Thyroid gland (tissue), 4 donors: ENCODE results near the gene RBM15. TPM values are rescaled to one million over a fixed set of nuclear protein-coding genes. Genes with fewer than 3 reads are reported as not detected.

Source experiments
- DNase-seq, 2 donors: peaks; one replicate each; pipeline ENCODE4 v3.0.0-alpha.2; 2019
- H3K27ac ChIP-seq, 3 donors: fragments of 200-600 bp; sonication (generic); 1 replicate in 2 of 3; 2 replicates in 1 of 3; pipeline ENCODE4 v1.5.1; 2016 to 2019; ENCODE audit warnings: mild to moderate bottlenecking in 1 of 3, moderate library complexity in 1 of 3
- H3K27me3 ChIP-seq: fragments of 200-600 bp; sonication (generic); one replicate; pipeline ENCODE4 v1.5.1; 2019
- H3K36me3 ChIP-seq, 2 donors: fragments of 200-600 bp; sonication (generic); one replicate each; pipeline ENCODE4 v1.5.1; 2016 to 2019
- H3K4me1 ChIP-seq, 2 donors: fragments of 200-600 bp; sonication (generic); one replicate each; pipeline ENCODE4 v1.5.1; 2017 to 2019
- H3K4me3 ChIP-seq, 3 donors: fragments of 200-600 bp; sonication (generic); replicated peaks in 1 of 3; 1 replicate in 2 of 3; 2 replicates in 1 of 3; pipeline ENCODE4 v1.5.1; 2016; ENCODE audit warnings: mild to moderate bottlenecking in 1 of 3
- H3K9me3 ChIP-seq: fragments of 200-600 bp; sonication (generic); one replicate; pipeline ENCODE4 v1.5.1; 2017
- POLR2A ChIP-seq, 2 donors: fragments of 450-650 bp; IDR thresholded peaks; one replicate each; pipeline ENCODE4 v1.6.1; 2017; ENCODE audit warnings: antibody characterized with exemption in 2 of 2, mild to moderate bottlenecking in 2 of 2, moderate library complexity in 1 of 2
- WGBS, 2 donors: methylation state at CpG; one replicate each; pipeline ENCODE4 v1.1.5; 2017; 5-methylcytosine and 5-hydroxymethylcytosine counted together
- intact Hi-C: fragments of 100-400 bp; cut with DNase I; formaldehyde crosslinking; loops from one replicate; pipeline ENCODE4 v1.15.1; 2023
- total RNA-seq, 4 donors: library from RNA; depleted of rRNA; stranded (reverse); fragments of >200 nt; gene quantifications; one replicate each; pipeline ENCODE4 v1.2.3, GENCODE V29; 2016
- TF ChIP-seq, protein P1 (sequence below), 6 experiments: fragments of 200-600 bp in 3 of 6; fragments of 450-650 bp in 3 of 6; sonication (generic) in 3 of 6; IDR thresholded peaks; one replicate each; pipeline ENCODE4 v1.5.1; 2016 to 2019; ENCODE audit warnings: antibody characterized with exemption in 6 of 6, mild to moderate bottlenecking in 2 of 6, inconsistent platforms in 1 of 6, moderate library complexity in 1 of 6

The RBM15 gene
- total RNA-seq, 4 donors from 2014 or later = 38.4 to 59.8 (median 40.7) TPM

DNA sequence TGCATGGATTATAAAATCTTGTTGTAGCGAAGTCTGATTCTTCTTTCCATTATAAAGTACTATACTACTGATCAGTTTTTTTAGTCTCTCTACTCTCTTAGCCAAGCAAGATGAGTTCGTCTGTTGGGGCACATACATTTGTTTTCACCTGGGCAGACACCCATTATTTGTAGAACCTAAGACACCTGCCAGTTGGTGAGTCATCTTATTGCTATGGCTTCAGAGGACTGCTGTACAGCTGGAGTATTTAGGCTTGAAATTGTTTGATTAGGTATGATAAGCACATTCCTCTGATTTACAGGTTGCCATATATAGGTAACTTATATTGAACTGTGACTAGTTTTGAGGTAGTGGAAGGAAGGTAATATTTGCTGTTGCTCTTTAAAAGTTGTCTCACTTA is 17.2 kb downstream of the RBM15 start:
- WGBS, 2 donors = 67 to 78% methylated on average over 2 of the region's 2 CpGs
- Histone ChIP-seq H3K27ac (peak overlapping the region in 2 of 3 donors; percentile 15 to 25), H3K27me3 (no peaks in the 10 kb centered on the region), H3K4me3 (no peak overlapping the region), H3K9me3 (no peaks in the 10 kb centered on the region), H3K4me1 (peaks cover 0 to 12% of the 10 kb centered on the region in 2 donors), H3K36me3 (no peaks in the 10 kb centered on the region)
- DNase-seq = peak in 1 of 2 donors; percentile 10
- intact Hi-C loops = no loop called here
- TF ChIP-seq, protein P1, sequence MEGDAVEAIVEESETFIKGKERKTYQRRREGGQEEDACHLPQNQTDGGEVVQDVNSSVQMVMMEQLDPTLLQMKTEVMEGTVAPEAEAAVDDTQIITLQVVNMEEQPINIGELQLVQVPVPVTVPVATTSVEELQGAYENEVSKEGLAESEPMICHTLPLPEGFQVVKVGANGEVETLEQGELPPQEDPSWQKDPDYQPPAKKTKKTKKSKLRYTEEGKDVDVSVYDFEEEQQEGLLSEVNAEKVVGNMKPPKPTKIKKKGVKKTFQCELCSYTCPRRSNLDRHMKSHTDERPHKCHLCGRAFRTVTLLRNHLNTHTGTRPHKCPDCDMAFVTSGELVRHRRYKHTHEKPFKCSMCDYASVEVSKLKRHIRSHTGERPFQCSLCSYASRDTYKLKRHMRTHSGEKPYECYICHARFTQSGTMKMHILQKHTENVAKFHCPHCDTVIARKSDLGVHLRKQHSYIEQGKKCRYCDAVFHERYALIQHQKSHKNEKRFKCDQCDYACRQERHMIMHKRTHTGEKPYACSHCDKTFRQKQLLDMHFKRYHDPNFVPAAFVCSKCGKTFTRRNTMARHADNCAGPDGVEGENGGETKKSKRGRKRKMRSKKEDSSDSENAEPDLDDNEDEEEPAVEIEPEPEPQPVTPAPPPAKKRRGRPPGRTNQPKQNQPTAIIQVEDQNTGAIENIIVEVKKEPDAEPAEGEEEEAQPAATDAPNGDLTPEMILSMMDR (IDR thresholded peaks at IDR 0.05) = no peak
- no peak for TF ChIP-seq POLR2A (IDR thresholded peaks at IDR 0.05)

DNA sequence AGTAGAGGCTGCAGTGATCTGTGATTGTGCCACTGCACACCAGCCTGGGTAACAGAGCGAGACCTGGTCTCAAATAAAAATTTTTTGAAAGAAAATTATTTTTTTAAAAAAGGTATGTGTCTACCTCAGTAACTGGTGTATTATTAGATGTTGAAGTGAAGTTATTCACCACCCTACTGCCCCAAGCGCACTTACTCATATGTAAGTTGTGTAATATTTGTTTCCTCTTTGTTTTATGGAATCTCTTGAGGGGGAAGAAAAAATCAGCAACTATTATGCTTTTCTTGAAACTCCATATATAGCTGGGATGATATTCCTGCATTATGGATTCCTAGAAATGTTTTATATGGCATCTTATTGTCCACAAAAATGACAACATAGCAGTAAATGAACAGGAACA is 21.3 kb downstream of the RBM15 start:
- WGBS, 2 donors = 100% methylated on average over 2 of the region's 2 CpGs
- no peak overlapping the region for H3K27ac ChIP-seq
- intact Hi-C loops = no loop called here
- H3K27me3 ChIP-seq = no peaks in the 10 kb centered on the region
- TF ChIP-seq POLR2A (IDR thresholded peaks at IDR 0.05) = no peak
- TF ChIP-seq, protein P1 (IDR thresholded peaks at IDR 0.05) = no peak
- DNase-seq = no peak
- H3K4me1 ChIP-seq = peaks cover 0 to 12% of the 10 kb centered on the region in 2 donors
- H3K9me3 ChIP-seq = no peaks in the 10 kb centered on the region
- H3K36me3 ChIP-seq = no peaks in the 10 kb centered on the region
- no peak overlapping the region for H3K4me3 ChIP-seq

DNA sequence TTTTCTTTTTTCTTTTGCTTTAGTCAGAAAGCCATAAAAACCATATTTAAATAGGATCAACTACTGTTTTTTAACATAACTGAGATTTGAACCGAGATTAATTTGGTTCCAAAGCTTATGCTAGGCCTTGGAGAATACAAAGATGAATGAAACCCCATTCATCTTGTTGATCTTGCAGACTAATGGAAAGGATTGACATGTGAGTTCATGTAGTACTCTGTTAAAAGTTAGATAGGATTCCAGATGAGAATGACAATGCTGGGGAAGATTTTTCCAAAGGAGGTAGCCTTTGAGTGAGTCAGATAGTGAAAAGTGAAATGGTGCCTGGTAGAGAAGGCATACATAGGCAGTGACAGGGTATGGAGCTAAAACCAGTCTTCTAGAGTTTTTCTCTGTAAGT is 22.7 kb downstream of the RBM15 start:
- TF ChIP-seq, protein P1 (IDR thresholded peaks at IDR 0.05) = no peak
- no peak for TF ChIP-seq POLR2A (IDR thresholded peaks at IDR 0.05)
- Histone ChIP-seq H3K4me3 (no peak overlapping the region), H3K36me3 (no peaks in the 10 kb centered on the region), H3K4me1 (peaks cover 0 to 4% of the 10 kb centered on the region in 2 donors), H3K9me3 (no peaks in the 10 kb centered on the region), H3K27me3 (no peaks in the 10 kb centered on the region), H3K27ac (no peak overlapping the region)
- intact Hi-C loops = no loop called here
- no peak for DNase-seq
- WGBS, 2 donors = 94 to 98% methylated on average over 1 of the region's 1 CpG

DNA sequence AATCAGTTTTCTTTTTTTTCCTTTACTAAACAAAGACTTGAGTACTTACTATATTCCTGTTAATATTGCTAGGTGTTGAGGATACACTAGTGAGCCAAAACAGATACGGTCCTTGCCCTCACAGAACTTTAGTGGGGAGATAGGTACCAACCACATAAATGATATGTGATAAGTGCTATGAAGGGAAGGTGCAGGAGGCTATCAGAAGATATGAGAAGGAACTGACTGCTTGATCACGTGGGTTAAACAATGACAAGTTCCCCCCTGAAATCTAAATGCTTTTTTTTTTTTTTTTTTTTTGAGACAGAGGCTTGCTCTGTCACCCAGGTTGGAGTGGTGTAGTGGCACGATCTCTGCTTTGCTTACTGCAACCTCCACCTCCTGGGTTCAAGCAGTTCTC is 25.0 kb downstream of the RBM15 start:
- H3K27me3 ChIP-seq = no peaks in the 10 kb centered on the region
- H3K9me3 ChIP-seq = no peaks in the 10 kb centered on the region
- no peak for DNase-seq
- no peaks in the 10 kb centered on the region for H3K4me1 ChIP-seq
- TF ChIP-seq, protein P1 (IDR thresholded peaks at IDR 0.05) = no peak
- TF ChIP-seq POLR2A (IDR thresholded peaks at IDR 0.05) = no peak
- 93 to 96% methylated on average over 3 of the region's 3 CpGs for WGBS, 2 donors
- H3K27ac ChIP-seq = no peak overlapping the region
- H3K36me3 ChIP-seq = no peaks in the 10 kb centered on the region
- intact Hi-C loops = no loop called here
- no peak overlapping the region for H3K4me3 ChIP-seq

DNA sequence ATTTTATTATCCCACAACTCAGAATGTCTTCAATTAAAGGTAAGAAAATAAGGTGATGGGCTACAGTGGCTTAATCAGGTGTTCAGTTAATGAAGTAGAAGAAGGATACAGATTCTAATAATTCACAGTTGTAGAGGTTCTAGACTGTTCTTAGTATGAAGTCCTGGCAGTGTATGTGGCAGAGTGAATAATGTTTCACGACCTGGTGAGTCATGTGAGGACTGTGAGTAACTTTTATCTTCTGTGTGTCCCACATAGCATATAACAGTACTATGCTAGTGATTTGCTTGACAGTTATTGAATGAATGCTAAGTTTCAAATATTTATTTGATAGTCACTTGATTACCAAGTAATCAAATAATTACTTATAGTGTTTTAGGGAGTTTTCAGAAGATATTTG is 31.6 kb downstream of the RBM15 start:
- no peak for DNase-seq
- H3K4me1 ChIP-seq = no peaks in the 10 kb centered on the region
- H3K4me3 ChIP-seq = no peak overlapping the region
- H3K36me3 ChIP-seq = peaks cover 0 to 6% of the 10 kb centered on the region in 2 donors
- H3K9me3 ChIP-seq = no peaks in the 10 kb centered on the region
- H3K27ac ChIP-seq = no peak overlapping the region
- TF ChIP-seq POLR2A (IDR thresholded peaks at IDR 0.05) = no peak
- TF ChIP-seq, protein P1 (IDR thresholded peaks at IDR 0.05) = no peak
- WGBS, 2 donors = 73 to 85% methylated on average over 1 of the region's 1 CpG
- intact Hi-C loops = no loop called here
- no peaks in the 10 kb centered on the region for H3K27me3 ChIP-seq
